Suprapubic skin (tissue), 4 donors: ENCODE data around the gene MYO16.

Experiments used
- EP300 ChIP-seq: sonication (generic); formaldehyde crosslinking; IDR thresholded peaks from one replicate; pipeline ENCODE4 v1.6.1; 2017; ENCODE audit warnings: antibody characterized with exemption
- POLR2A ChIP-seq, 2 donors: fragments of 450-650 bp; IDR thresholded peaks; one replicate each; pipeline ENCODE4 v1.6.1; 2017; ENCODE audit warnings: antibody characterized with exemption in 2 of 2, mild to moderate bottlenecking in 2 of 2, moderate library complexity in 2 of 2
- POLR2AphosphoS5 ChIP-seq, 3 donors: sonication (generic); formaldehyde crosslinking; IDR thresholded peaks; one replicate each; pipeline ENCODE4 v1.6.1; 2017; ENCODE audit warnings: antibody characterized with exemption in 3 of 3
- TF ChIP-seq, protein P1 (sequence below), 2 donors: fragments of 200-600 bp in 1 of 2; fragments of 450-650 bp in 1 of 2; sonication (generic) in 1 of 2; IDR thresholded peaks; one replicate each; pipeline ENCODE4 v1.5.1; 2016 to 2019; ENCODE audit warnings: antibody characterized with exemption in 2 of 2, mild to moderate bottlenecking in 1 of 2, moderate library complexity in 1 of 2

DNA sequence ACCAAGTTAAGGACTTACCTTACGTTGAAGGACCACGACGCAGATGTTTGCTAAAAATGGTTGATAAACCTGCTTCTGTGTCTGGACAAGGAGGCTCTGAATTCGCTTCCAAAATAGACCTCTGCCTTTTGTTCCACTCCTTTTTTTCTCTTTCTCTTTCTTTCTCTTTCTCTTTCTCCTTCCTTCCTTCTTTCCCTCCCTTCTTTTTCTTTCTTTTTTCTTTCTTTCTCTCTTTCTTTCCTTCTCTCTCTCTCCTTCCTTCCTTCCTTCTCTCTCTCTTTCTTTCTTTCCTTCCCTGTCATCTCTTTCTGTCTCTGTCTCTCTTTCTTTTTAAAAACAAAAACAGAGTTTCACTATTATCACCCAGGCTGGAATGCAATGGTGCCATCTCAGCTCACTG, 290.7 kb downstream of the MYO16 start:
- TF ChIP-seq, protein P1, sequence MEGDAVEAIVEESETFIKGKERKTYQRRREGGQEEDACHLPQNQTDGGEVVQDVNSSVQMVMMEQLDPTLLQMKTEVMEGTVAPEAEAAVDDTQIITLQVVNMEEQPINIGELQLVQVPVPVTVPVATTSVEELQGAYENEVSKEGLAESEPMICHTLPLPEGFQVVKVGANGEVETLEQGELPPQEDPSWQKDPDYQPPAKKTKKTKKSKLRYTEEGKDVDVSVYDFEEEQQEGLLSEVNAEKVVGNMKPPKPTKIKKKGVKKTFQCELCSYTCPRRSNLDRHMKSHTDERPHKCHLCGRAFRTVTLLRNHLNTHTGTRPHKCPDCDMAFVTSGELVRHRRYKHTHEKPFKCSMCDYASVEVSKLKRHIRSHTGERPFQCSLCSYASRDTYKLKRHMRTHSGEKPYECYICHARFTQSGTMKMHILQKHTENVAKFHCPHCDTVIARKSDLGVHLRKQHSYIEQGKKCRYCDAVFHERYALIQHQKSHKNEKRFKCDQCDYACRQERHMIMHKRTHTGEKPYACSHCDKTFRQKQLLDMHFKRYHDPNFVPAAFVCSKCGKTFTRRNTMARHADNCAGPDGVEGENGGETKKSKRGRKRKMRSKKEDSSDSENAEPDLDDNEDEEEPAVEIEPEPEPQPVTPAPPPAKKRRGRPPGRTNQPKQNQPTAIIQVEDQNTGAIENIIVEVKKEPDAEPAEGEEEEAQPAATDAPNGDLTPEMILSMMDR (IDR thresholded peaks at IDR 0.05): no peak
- no peak for TF ChIP-seq POLR2A (IDR thresholded peaks at IDR 0.05)
- TF ChIP-seq POLR2AphosphoS5 (IDR thresholded peaks at IDR 0.05): no peak
- TF ChIP-seq EP300: no peak
